ENCODE measurements around the gene LAMTOR4.

LAMTOR4 gene

GRCh38 chr7:100171840-100172239 is 23.1 kb downstream of the LAMTOR4 start:
- no peak for TF ChIP-seq CTCF (IDR thresholded peaks at IDR 0.05; ENCODE audit: insufficient read depth, low read length, missing control alignments)
- ChIA-PET CTCF (interaction anchor here (1.0 to 2.0 kb wide), 4 partner anchors 10 to 45 kb away, joined by 4 to 13 read pairs (median 6); no protein-coding TSS in a partner anchor), POLR2A (no interaction called here)
- no peak for DNase-seq (ENCODE audit: low read depth, low spot score)
- no peak overlapping the region for H3K4me3 ChIP-seq (ENCODE audit: low read depth, low read length)

GRCh38 chr7:100173806-100174495 is 25.2 kb downstream of the LAMTOR4 start:
- no peak overlapping the region for H3K4me3 ChIP-seq (ENCODE audit: low read depth, low read length)
- CTCF ChIA-PET: no interaction called here
- POLR2A ChIA-PET: no interaction called here
- DNase-seq (ENCODE audit: low read depth, low spot score): no peak
- no peak for TF ChIP-seq CTCF (IDR thresholded peaks at IDR 0.05; ENCODE audit: insufficient read depth, low read length, missing control alignments)

- TF ChIP-seq CTCF (IDR thresholded peaks at IDR 0.05; ENCODE audit: insufficient read depth, low read length, missing control alignments): no peak
- no peak for DNase-seq (ENCODE audit: low read depth, low spot score)
- H3K4me3 ChIP-seq (ENCODE audit: low read depth, low read length): no peak overlapping the region
- CTCF ChIA-PET: no interaction called here
- POLR2A ChIA-PET: no interaction called here
These were observed 25.9 kb downstream of the LAMTOR4 start for GRCh38 chr7:100174582-100174981.

GRCh38 chr7:100175296-100175935 is 26.7 kb downstream of the LAMTOR4 start:
- CTCF ChIA-PET: interaction anchor here (2.2 kb wide), 1 partner anchor 39 kb away, joined by 4 read pairs; no protein-coding TSS in a partner anchor
- DNase-seq (ENCODE audit: low read depth, low spot score): no peak
- POLR2A ChIA-PET: interaction anchor here (0.6 to 0.8 kb wide), 2 partner anchors 16 to 25 kb away, joined by 3 read pairs; partner anchors contain the start of gene TRAPPC14
- TF ChIP-seq CTCF (IDR thresholded peaks at IDR 0.05; ENCODE audit: insufficient read depth, low read length, missing control alignments): no peak
- H3K4me3 ChIP-seq (ENCODE audit: low read depth, low read length): no peak overlapping the region

DNA sequence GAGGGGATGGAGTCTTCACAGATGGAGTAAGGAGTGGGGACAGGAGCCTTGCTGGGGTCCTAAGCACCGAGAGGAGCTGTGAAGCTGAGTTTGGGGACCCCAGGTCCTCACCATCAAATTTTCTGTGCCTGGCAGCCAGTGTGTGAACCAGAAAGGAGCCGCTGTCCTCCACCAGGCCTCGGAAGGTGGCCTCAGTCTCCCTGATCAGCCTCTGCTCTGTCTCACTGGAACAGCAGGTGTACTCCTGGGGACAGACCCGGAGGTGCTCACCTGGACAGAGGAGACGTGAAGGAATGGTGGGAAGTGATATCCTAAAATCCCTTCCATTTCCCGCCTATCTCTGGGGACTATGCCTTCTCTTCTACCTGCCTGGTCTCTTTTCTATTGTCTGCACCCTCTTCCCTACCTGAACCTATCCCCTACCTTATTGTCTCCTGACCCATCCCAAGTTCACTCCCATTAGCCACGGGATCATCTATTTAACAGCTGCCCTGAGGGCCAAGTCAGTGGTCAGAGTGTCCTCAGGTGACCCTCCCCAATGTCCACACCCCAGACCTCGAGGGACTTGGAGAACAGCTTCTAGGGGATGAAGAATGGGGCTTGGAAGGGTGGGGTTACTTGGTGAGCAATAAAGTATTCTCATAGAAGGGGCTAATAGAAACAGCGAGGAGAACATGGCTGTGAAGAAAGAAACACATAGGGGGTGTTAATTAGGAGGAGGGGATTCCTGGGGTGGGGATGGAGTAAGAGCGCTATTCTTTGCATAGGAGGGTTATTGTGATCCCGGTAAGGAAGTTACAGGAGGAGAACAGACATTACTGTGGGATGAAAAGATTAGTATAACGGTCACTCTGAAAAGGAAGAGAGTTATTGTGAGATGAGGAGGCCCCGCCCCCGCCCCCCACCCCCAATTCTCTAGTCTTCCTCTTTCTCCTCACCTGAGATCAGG is 27.7 kb downstream of the LAMTOR4 start:
- POLR2A ChIA-PET: interaction anchor here (0.8 to 0.9 kb wide), 2 partner anchors 16 to 17 kb away, joined by 3 to 4 read pairs; partner anchors contain the start of gene TRAPPC14
- DNase-seq (ENCODE audit: low read depth, low spot score): no peak
- peak overlapping the region; percentile 89 for H3K4me3 ChIP-seq (ENCODE audit: low read depth, low read length)
- CTCF ChIA-PET: interaction anchor here (1.0 to 5.8 kb wide), 5 partner anchors 9 to 44 kb away, joined by 3 to 48 read pairs (median 11); partner anchors contain the start of gene GAL3ST4
- no peak for TF ChIP-seq CTCF (IDR thresholded peaks at IDR 0.05; ENCODE audit: insufficient read depth, low read length, missing control alignments)

Data from AG04449 (cell line).